Bronchial epithelial cell (primary cell): ENCODE data around the gene TRAF3IP1. TPM values are rescaled to one million over a fixed set of nuclear protein-coding genes. Genes with fewer than 3 reads are reported as not detected.
"Not testable (repeated sequence)": the region's sequence is repeated elsewhere in the genome, so short reads cannot be mapped to it uniquely, and the experiment has no call there.

Experiments
- DNase-seq: peaks from one replicate; pipeline ENCODE4 v3.0.0-alpha.2; 2010; ENCODE audit warnings: low read depth
- FAIRE-seq: peaks from 2 replicates; lab custom pipeline; 2011; peaks lifted over from hg19 to GRCh38; lab: Jason Lieb, UNC
- H3K27me3 ChIP-seq: 2 replicates; pipeline ENCODE4 v1.5.1; 2011; ENCODE audit warnings: low read length; ENCODE audit not compliant: control insufficient read depth, insufficient read depth
- H3K36me3 ChIP-seq: 2 replicates; pipeline ENCODE4 v1.5.1; 2011; ENCODE audit warnings: low read length; ENCODE audit not compliant: control insufficient read depth, insufficient read depth
- H3K4me3 ChIP-seq: 2 replicates; pipeline ENCODE4 v1.5.1; 2011; ENCODE audit warnings: mild to moderate bottlenecking, low read depth, low read length, control low read depth
- CTCF ChIP-seq: IDR thresholded peaks from 2 replicates; pipeline ENCODE4 v1.5.1; 2011; ENCODE audit warnings: mild to moderate bottlenecking, moderate library complexity, low read length, control low read depth, inconsistent platforms; ENCODE audit not compliant: insufficient read depth, severe bottlenecking
- total RNA-seq: library from RNA; depleted of rRNA; stranded (reverse); fragments of >200 nt; gene quantifications from 2 replicates; pipeline ENCODE4 v1.2.1, GENCODE V29; 2014

Gene TRAF3IP1
- total RNA-seq, 1 donor from 2014 or later, result 9.2 TPM

- H3K4me3 ChIP-seq, result no peak overlapping the region
- peak; percentile 36 for FAIRE-seq
- DNase-seq, result no peak
- H3K36me3 ChIP-seq, result peaks cover 11% of the 10 kb centered on the region
- no peak for TF ChIP-seq CTCF
- H3K27me3 ChIP-seq, result no peaks in the 10 kb centered on the region
Measured at GRCh38 chr2:238325694-238326093, 5.4 kb downstream of the TRAF3IP1 start.

- no peak overlapping the region for H3K4me3 ChIP-seq
- no peak for TF ChIP-seq CTCF
- no peak for DNase-seq
- no peak for FAIRE-seq
- no peaks in the 10 kb centered on the region for H3K27me3 ChIP-seq
- peaks cover 11% of the 10 kb centered on the region for H3K36me3 ChIP-seq
Measured at GRCh38 chr2:238326801-238327365, 6.6 kb downstream of the TRAF3IP1 start.

GRCh38 chr2:238327751-238328150 is 7.4 kb downstream of the TRAF3IP1 start:
- DNase-seq, result no peak
- peaks cover 11% of the 10 kb centered on the region for H3K36me3 ChIP-seq
- H3K4me3 ChIP-seq, result no peak overlapping the region
- H3K27me3 ChIP-seq, result no peaks in the 10 kb centered on the region
- FAIRE-seq, result no peak
- TF ChIP-seq CTCF, result no peak

GRCh38 chr2:238330391-238330790 is 10.1 kb downstream of the TRAF3IP1 start:
- TF ChIP-seq CTCF, result no peak
- Histone ChIP-seq H3K4me3 (no peak overlapping the region), H3K36me3 (peaks cover 13% of the 10 kb centered on the region), H3K27me3 (no peaks in the 10 kb centered on the region)
- DNase-seq (no peak), FAIRE-seq (no peak)

- peaks cover 13% of the 10 kb centered on the region for H3K36me3 ChIP-seq
- no peaks in the 10 kb centered on the region for H3K27me3 ChIP-seq
- TF ChIP-seq CTCF, result no peak
- no peak for DNase-seq
- no peak overlapping the region for H3K4me3 ChIP-seq
- no peak for FAIRE-seq
Measured at GRCh38 chr2:238331916-238332315, 11.6 kb downstream of the TRAF3IP1 start.

GRCh38 chr2:238334885-238335284 is 14.6 kb downstream of the TRAF3IP1 start:
- no peak for DNase-seq
- peak; percentile 43 for FAIRE-seq
- no peak for TF ChIP-seq CTCF
- H3K27me3 ChIP-seq, result no peaks in the 10 kb centered on the region
- peaks cover 6% of the 10 kb centered on the region for H3K36me3 ChIP-seq
- H3K4me3 ChIP-seq, result no peak overlapping the region

GRCh38 chr2:238335591-238335990 is 15.3 kb downstream of the TRAF3IP1 start:
- not testable (repeated sequence) for H3K27me3 ChIP-seq, H3K4me3 ChIP-seq, FAIRE-seq, DNase-seq, H3K36me3 ChIP-seq
